IMR-90 (cell line): Measurements from ENCODE around the gene IL1RAPL1. TPM values are rescaled to one million over a fixed set of nuclear protein-coding genes. Genes with fewer than 3 reads are reported as not detected.

Source experiments
- ATAC-seq: fragments of 200-7000 bp; cut with Tn5 transposase; 2 replicates; pipeline ENCODE4 v1.9.1; 2020; ENCODE audit warnings: low read depth, mild to moderate bottlenecking, moderate library complexity
- BruUV-seq: library from RNA; stranded (reverse); fragments of 400-500 nt; replicated peaks from 2 replicates; lab custom pipeline; 2021; lab: Mats Ljungman, UMichigan
- CTCF ChIA-PET: fragments of 300-600 bp; formaldehyde crosslinking; extraction: SDS; loops from one replicate; lab custom pipeline; 2021; ENCODE audit warnings: antibody characterized with exemption; lab: Yijun Ruan, JAX
- POLR2A ChIA-PET: fragments of 300-600 bp; sonication (Branson Sonifier 250); formaldehyde crosslinking; loops from one replicate; lab custom pipeline; 2022; ENCODE audit warnings: antibody characterized with exemption; ENCODE audit not compliant: unreplicated experiment; lab: Charles Lee
- DNase-seq: peaks from one replicate; pipeline ENCODE4 v3.0.0; 2013
- H2AFZ ChIP-seq: replicated peaks from 2 replicates; pipeline ENCODE3; 2013; ENCODE audit warnings: low read length, mild to moderate bottlenecking; ENCODE audit not compliant: poor library complexity
- H2AK5ac ChIP-seq: 2 replicates; pipeline ENCODE4 v1.6.1; 2013; ENCODE audit warnings: low read depth, low read length, inconsistent platforms
- H2AK9ac ChIP-seq: replicated peaks from 2 replicates; pipeline ENCODE3; 2013; ENCODE audit warnings: mild to moderate bottlenecking, low read depth, low read length, moderate library complexity; ENCODE audit not compliant: poor library complexity
- H2BK120ac ChIP-seq: 2 replicates; pipeline ENCODE4 v1.6.1; 2013; ENCODE audit warnings: low read depth, low read length, inconsistent platforms
- H2BK15ac ChIP-seq: 3 replicates; pipeline ENCODE4 v1.6.1; 2013; ENCODE audit warnings: low read depth, low read length, inconsistent platforms
- H2BK20ac ChIP-seq: 2 replicates; pipeline ENCODE4 v1.6.1; 2013; ENCODE audit warnings: low read depth, mild to moderate bottlenecking, inconsistent platforms, low read length, moderate library complexity
- H2BK5ac ChIP-seq: 2 replicates; pipeline ENCODE4 v1.6.1; 2013; ENCODE audit warnings: mild to moderate bottlenecking, low read depth, low read length, inconsistent platforms; ENCODE audit not compliant: poor library complexity, severe bottlenecking
- H3K14ac ChIP-seq: replicated peaks from 2 replicates; pipeline ENCODE4 v1.6.1; 2013; ENCODE audit warnings: low read depth, low read length, inconsistent platforms
- H3K18ac ChIP-seq: 2 replicates; pipeline ENCODE4 v1.6.1; 2013; ENCODE audit warnings: low read depth, low read length, control low read depth
- H3K23ac ChIP-seq: 2 replicates; pipeline ENCODE4 v1.6.1; 2013; ENCODE audit warnings: low read depth, low read length, inconsistent platforms
- H3K27ac ChIP-seq: 2 replicates; pipeline ENCODE4 v1.5.1; 2013; ENCODE audit warnings: mild to moderate bottlenecking, control low read depth, low read length; ENCODE audit not compliant: insufficient read depth
- H3K27me3 ChIP-seq: 2 replicates; pipeline ENCODE4 v1.6.1; 2013; ENCODE audit warnings: low read length; ENCODE audit not compliant: control insufficient read depth, insufficient read depth
- H3K36me3 ChIP-seq: 2 replicates; pipeline ENCODE4 v1.6.1; 2013; ENCODE audit warnings: low read length, mixed read lengths; ENCODE audit not compliant: control insufficient read depth, insufficient read depth
- H3K4ac ChIP-seq: 2 replicates; pipeline ENCODE4 v1.6.1; 2013; ENCODE audit warnings: low read depth, low read length, inconsistent platforms
- H3K4me1 ChIP-seq: 2 replicates; pipeline ENCODE4 v1.6.1; 2013; ENCODE audit warnings: low read length, mixed read lengths; ENCODE audit not compliant: control insufficient read depth, insufficient read depth
- H3K4me2 ChIP-seq: 2 replicates; pipeline ENCODE4 v1.6.1; 2013; ENCODE audit warnings: low read depth, mild to moderate bottlenecking, control low read depth, low read length, moderate library complexity
- H3K4me3 ChIP-seq: 2 replicates; pipeline ENCODE4 v1.5.1; 2013; ENCODE audit warnings: low read depth, mild to moderate bottlenecking, control low read depth, low read length, moderate library complexity; ENCODE audit not compliant: insufficient read depth
- H3K56ac ChIP-seq: 2 replicates; pipeline ENCODE4 v1.6.1; 2013; ENCODE audit warnings: low read length, inconsistent platforms; ENCODE audit not compliant: insufficient read depth; ENCODE audit errors: extremely low read depth
- H3K79me1 ChIP-seq, 2 experiments: 2 replicates each; pipeline ENCODE4 v1.6.1; 2013; ENCODE audit warnings: low read length in 2 of 2, inconsistent platforms in 1 of 2, low read depth in 1 of 2
- H3K9ac ChIP-seq: 2 replicates; pipeline ENCODE4 v1.6.1; 2013; ENCODE audit warnings: low read depth, low read length, control low read depth
- H3K9me1 ChIP-seq: 2 replicates; pipeline ENCODE4 v1.6.1; 2013; ENCODE audit warnings: low read length, inconsistent platforms; ENCODE audit not compliant: insufficient read depth
- H3K9me3 ChIP-seq: 2 replicates; pipeline ENCODE4 v1.6.1; 2013; ENCODE audit warnings: low read length; ENCODE audit not compliant: control insufficient read depth, insufficient read depth
- H4K20me1 ChIP-seq: 2 replicates; pipeline ENCODE4 v1.6.1; 2013; ENCODE audit warnings: low read length, inconsistent platforms; ENCODE audit not compliant: insufficient read depth
- H4K5ac ChIP-seq: 2 replicates; pipeline ENCODE4 v1.6.1; 2013; ENCODE audit warnings: mild to moderate bottlenecking, low read depth, low read length, control low read depth
- H4K8ac ChIP-seq, 2 experiments: 2 replicates each; pipeline ENCODE4 v1.6.1; 2013; ENCODE audit warnings: low read depth in 2 of 2, low read length in 2 of 2, control low read depth in 1 of 2, inconsistent platforms in 1 of 2
- H4K91ac ChIP-seq: 2 replicates; pipeline ENCODE4 v1.6.1; 2013; ENCODE audit warnings: low read depth, low read length, inconsistent platforms; ENCODE audit not compliant: insufficient read depth
- FOS ChIP-seq: fragments of 150-350 bp; IDR thresholded peaks from 2 replicates; pipeline ENCODE4 v1.6.1; 2016; ENCODE audit warnings: low read depth, low read length
- MAFK ChIP-seq: IDR thresholded peaks from 2 replicates; pipeline ENCODE4 v1.6.1; 2012; ENCODE audit warnings: low read depth, low read length, improper control_type of control experiment
- POLR2A ChIP-seq: IDR thresholded peaks from 2 replicates; pipeline ENCODE4 v1.6.1; 2012; ENCODE audit warnings: mild to moderate bottlenecking, low read depth, low read length
- RAD21 ChIP-seq: IDR thresholded peaks from 2 replicates; pipeline ENCODE4 v1.6.1; 2012; ENCODE audit warnings: low read length, improper control_type of control experiment
- WGBS, 2 experiments: methylation state at CpG; one replicate each; pipeline versions ENCODE4 v1.1.5 to v1.1.7; 2013; ENCODE audit warnings: missing lambda C conversion rate in 2 of 2; ENCODE audit not compliant: insufficient read length in 1 of 2; ENCODE audit errors: extremely low coverage in 2 of 2; 5-methylcytosine and 5-hydroxymethylcytosine counted together
- dilution Hi-C: fragments of 300-500 bp; cut with HindIII; formaldehyde crosslinking; loops from one replicate; pipeline ENCODE4 v1.14.3; 2018; ENCODE audit warnings: low sequenced_read_pairs; ENCODE audit not compliant: unreplicated experiment
- in situ Hi-C: fragments of 300-500 bp; cut with MboI; formaldehyde crosslinking; loops from 3 replicates; pipeline ENCODE4 v1.14.3; 2019; ENCODE audit warnings: low sequenced_read_pairs, inconsistent platforms, mixed read lengths
- intact Hi-C: fragments of 100-400 bp; cut with micrococcal nuclease; formaldehyde crosslinking; loops from 2 replicates; pipeline ENCODE4 v1.10.0; 2022
- polyA plus RNA-seq, 3 experiments: library from polyadenylated mRNA; depleted of rRNA; stranded (reverse); fragments of >200 nt; gene quantifications; 2 replicates each; pipeline ENCODE4 v1.2.3, GENCODE V29; 2012; ENCODE audit warnings: low replicate concordance in 1 of 3
- total RNA-seq: library from RNA; depleted of rRNA; stranded (reverse); fragments of >200 nt; gene quantifications from 2 replicates; pipeline ENCODE4 v1.2.3, GENCODE V29; 2012
- TF ChIP-seq, protein P1 (sequence below): conservative IDR thresholded peaks from 2 replicates; pipeline ENCODE4 v1.5.1; 2012; ENCODE audit warnings: mild to moderate bottlenecking, low read depth, low read length, improper control_type of control experiment

The IL1RAPL1 gene
- total and polyA plus RNA-seq, 2 of the 4 experiments (the other 2 are of a cell fraction) = 1.5 to 9.0 TPM

DNA sequence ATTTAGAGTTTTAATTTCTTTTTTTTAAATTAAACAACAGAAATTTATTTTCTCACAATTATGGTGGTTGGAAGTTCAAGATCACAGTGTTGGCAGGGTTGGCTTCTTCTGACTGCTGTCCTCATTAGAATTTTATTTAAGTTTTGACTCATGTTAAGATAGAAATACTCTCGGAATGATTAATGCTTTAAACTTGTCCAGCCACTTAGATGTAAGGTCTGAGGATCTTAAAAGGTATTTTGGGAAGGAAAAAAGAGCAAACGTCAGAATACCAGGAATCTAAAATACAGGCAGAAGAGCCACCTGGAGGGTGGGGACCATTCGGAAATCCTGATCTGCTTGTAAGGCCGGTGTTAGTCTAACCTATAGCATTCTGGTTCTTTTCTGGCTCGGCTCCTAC, 1205.1 kb downstream of the IL1RAPL1 start:
- no peak overlapping the region for H3K9ac ChIP-seq
- H2AK5ac ChIP-seq = no peak overlapping the region
- H3K4ac ChIP-seq = no peak overlapping the region
- TF ChIP-seq RAD21 (no peak), FOS (no peak), MAFK (no peak), POLR2A (no peak)
- TF ChIP-seq, protein P1, sequence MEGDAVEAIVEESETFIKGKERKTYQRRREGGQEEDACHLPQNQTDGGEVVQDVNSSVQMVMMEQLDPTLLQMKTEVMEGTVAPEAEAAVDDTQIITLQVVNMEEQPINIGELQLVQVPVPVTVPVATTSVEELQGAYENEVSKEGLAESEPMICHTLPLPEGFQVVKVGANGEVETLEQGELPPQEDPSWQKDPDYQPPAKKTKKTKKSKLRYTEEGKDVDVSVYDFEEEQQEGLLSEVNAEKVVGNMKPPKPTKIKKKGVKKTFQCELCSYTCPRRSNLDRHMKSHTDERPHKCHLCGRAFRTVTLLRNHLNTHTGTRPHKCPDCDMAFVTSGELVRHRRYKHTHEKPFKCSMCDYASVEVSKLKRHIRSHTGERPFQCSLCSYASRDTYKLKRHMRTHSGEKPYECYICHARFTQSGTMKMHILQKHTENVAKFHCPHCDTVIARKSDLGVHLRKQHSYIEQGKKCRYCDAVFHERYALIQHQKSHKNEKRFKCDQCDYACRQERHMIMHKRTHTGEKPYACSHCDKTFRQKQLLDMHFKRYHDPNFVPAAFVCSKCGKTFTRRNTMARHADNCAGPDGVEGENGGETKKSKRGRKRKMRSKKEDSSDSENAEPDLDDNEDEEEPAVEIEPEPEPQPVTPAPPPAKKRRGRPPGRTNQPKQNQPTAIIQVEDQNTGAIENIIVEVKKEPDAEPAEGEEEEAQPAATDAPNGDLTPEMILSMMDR = no peak
- H3K36me3 ChIP-seq = no peaks in the 10 kb centered on the region
- ChIA-PET POLR2A (no interaction called here), CTCF (no interaction called here)
- H3K4me3 ChIP-seq = no peak overlapping the region
- no peaks in the 10 kb centered on the region for H3K79me1 ChIP-seq
- WGBS, 2 experiments = no CpG with 5 or more reads among the region's 5 CpGs
- no peaks in the 10 kb centered on the region for H3K9me1 ChIP-seq
- DNase-seq = no peak
- in situ Hi-C loops = no loop called here
- no peak overlapping the region for H2BK120ac ChIP-seq
- no TSS peak for BruUV-seq
- H2AFZ ChIP-seq = no peak overlapping the region
- no peak overlapping the region for H3K56ac ChIP-seq
- no peak overlapping the region for H3K27ac ChIP-seq
- dilution Hi-C loops = no loop called here
- H3K23ac ChIP-seq = no peak overlapping the region
- no peak for ATAC-seq
- intact Hi-C loops = no loop called here
- H3K9me3 ChIP-seq = no peaks in the 10 kb centered on the region
- H3K18ac ChIP-seq = no peak overlapping the region
- no peak overlapping the region for H2BK5ac ChIP-seq
- H4K20me1 ChIP-seq = no peaks in the 10 kb centered on the region
- H4K8ac ChIP-seq = no peak overlapping the region
- no peak overlapping the region for H2AK9ac ChIP-seq
- no peak overlapping the region for H2BK15ac ChIP-seq
- no peak overlapping the region for H3K4me2 ChIP-seq
- no peaks in the 10 kb centered on the region for H3K4me1 ChIP-seq
- no peak overlapping the region for H4K5ac ChIP-seq
- H3K27me3 ChIP-seq = no peaks in the 10 kb centered on the region
- no peak overlapping the region for H4K91ac ChIP-seq
- no peak overlapping the region for H3K14ac ChIP-seq
- no peak overlapping the region for H2BK20ac ChIP-seq
